CD14-positive monocyte (primary cell): ENCODE measurements around the gene URGCP. TPM values are rescaled to one million over a fixed set of nuclear protein-coding genes. Genes with fewer than 3 reads are reported as not detected.

ENCODE experiments used
- DNase-seq, 3 donors: peaks; one replicate each; pipeline ENCODE4 v3.0.0-alpha.2; 2011 to 2022
- H2AFZ ChIP-seq: 2 replicates; pipeline ENCODE4 v1.6.0; 2012; ENCODE audit warnings: mild to moderate bottlenecking, low read depth, low read length, inconsistent platforms; ENCODE audit not compliant: insufficient read depth, poor library complexity, severe bottlenecking
- H3K27ac ChIP-seq, 2 donors: 1 replicate in 1 of 2; 2 replicates in 1 of 2; pipeline ENCODE4 v1.5.1; 2012 to 2013; ENCODE audit warnings: low read length in 2 of 2, control low read depth in 1 of 2, inconsistent platforms in 1 of 2, low read depth in 1 of 2, mild to moderate bottlenecking in 1 of 2
- H3K27me3 ChIP-seq, 2 donors: one replicate each; pipeline versions ENCODE4 v1.6.0 to v1.6.1; 2011 to 2013; ENCODE audit warnings: low read length in 2 of 2; ENCODE audit not compliant: control insufficient read depth in 2 of 2, insufficient read depth in 2 of 2
- H3K36me3 ChIP-seq, 2 donors: replicated peaks in 1 of 2; 1 replicate in 1 of 2; 2 replicates in 1 of 2; pipeline versions ENCODE4 v1.5.1 to v1.6.1; 2012 to 2013; ENCODE audit warnings: low read length in 2 of 2, control low read depth in 1 of 2, inconsistent platforms in 1 of 2, mild to moderate bottlenecking in 1 of 2; ENCODE audit not compliant: insufficient read depth in 2 of 2, control insufficient read depth in 1 of 2
- H3K4me1 ChIP-seq, 2 donors: 1 replicate in 1 of 2; 2 replicates in 1 of 2; pipeline versions ENCODE4 v1.5.1 to v1.6.1; 2012 to 2013; ENCODE audit warnings: low read length in 2 of 2, control low read depth in 1 of 2, inconsistent platforms in 1 of 2, mild to moderate bottlenecking in 1 of 2, moderate library complexity in 1 of 2; ENCODE audit not compliant: insufficient read depth in 2 of 2, control insufficient read depth in 1 of 2
- H3K4me2 ChIP-seq: replicated peaks from 2 replicates; pipeline ENCODE3; 2012; ENCODE audit warnings: low read length, moderate library complexity, mild to moderate bottlenecking; ENCODE audit not compliant: poor library complexity, severe bottlenecking; ENCODE audit errors: extremely low read depth
- H3K4me3 ChIP-seq, 3 experiments: fragments of 200-600 bp in 1 of 3; sonication (generic) in 1 of 3; replicated peaks in 1 of 3; 1 replicate in 2 of 3; 2 replicates in 1 of 3; pipeline ENCODE4 v1.5.1; 2011 to 2013; ENCODE audit warnings: low read length in 3 of 3, mild to moderate bottlenecking in 3 of 3, control low read depth in 2 of 3, low read depth in 2 of 3, inconsistent platforms in 1 of 3, moderate library complexity in 1 of 3
- H3K79me2 ChIP-seq: 2 replicates; pipeline ENCODE4 v1.6.0; 2012; ENCODE audit warnings: mild to moderate bottlenecking, control low read depth, inconsistent platforms, low read length, moderate library complexity; ENCODE audit not compliant: insufficient read depth
- H3K9ac ChIP-seq: 2 replicates; pipeline ENCODE4 v1.6.0; 2017; ENCODE audit warnings: low read length, mild to moderate bottlenecking; ENCODE audit not compliant: insufficient read depth, poor library complexity, severe bottlenecking
- H3K9me3 ChIP-seq, 2 donors: replicated peaks in 1 of 2; 1 replicate in 1 of 2; 2 replicates in 1 of 2; pipeline versions ENCODE4 v1.5.1 to v1.6.1; 2012 to 2013; ENCODE audit warnings: low read length in 2 of 2, control low read depth in 1 of 2; ENCODE audit not compliant: control insufficient read depth in 1 of 2, insufficient read depth in 1 of 2
- H4K20me1 ChIP-seq: 2 replicates; pipeline ENCODE4 v1.6.0; 2012; ENCODE audit warnings: mild to moderate bottlenecking, low read length, control low read depth, moderate library complexity; ENCODE audit not compliant: insufficient read depth
- H3K27ac Mint-ChIP-seq, 7 donors: one replicate each; pipeline ENCODE4 v1.8.0; 2020; ENCODE audit warnings: mild to moderate bottlenecking in 7 of 7, mixed read lengths in 7 of 7, moderate library complexity in 6 of 7, inconsistent platforms in 2 of 7
- H3K27me3 Mint-ChIP-seq, 3 donors: one replicate each; pipeline ENCODE4 v1.8.0; 2021 to 2022; ENCODE audit warnings: low read depth in 3 of 3, mild to moderate bottlenecking in 3 of 3, mixed read lengths in 3 of 3, moderate library complexity in 3 of 3, inconsistent platforms in 1 of 3
- H3K36me3 Mint-ChIP-seq, 2 donors: one replicate each; pipeline ENCODE4 v1.8.0; 2020; ENCODE audit warnings: mixed read lengths in 2 of 2, inconsistent platforms in 1 of 2, mild to moderate bottlenecking in 1 of 2
- H3K4me1 Mint-ChIP-seq: one replicate; pipeline ENCODE4 v1.8.0; 2020; ENCODE audit warnings: mild to moderate bottlenecking, mixed read lengths
- H3K4me3 Mint-ChIP-seq, 2 donors: one replicate each; pipeline ENCODE4 v1.8.0; 2020; ENCODE audit warnings: mild to moderate bottlenecking in 2 of 2, mixed read lengths in 2 of 2, moderate library complexity in 1 of 2
- H3K9me3 Mint-ChIP-seq, 7 donors: one replicate each; pipeline ENCODE4 v1.8.0; 2020 to 2022; ENCODE audit warnings: mixed read lengths in 7 of 7, mild to moderate bottlenecking in 6 of 7, moderate library complexity in 6 of 7, inconsistent platforms in 2 of 7
- CTCF ChIP-seq: fragments of 200-600 bp; IDR thresholded peaks from one replicate; pipeline ENCODE4 v1.8.0; 2022; ENCODE audit warnings: antibody characterized with exemption, mild to moderate bottlenecking
- WGBS: methylation state at CpG from one replicate; pipeline ENCODE4 v1.1.5; 2013; ENCODE audit warnings: missing lambda C conversion rate; ENCODE audit not compliant: insufficient coverage; 5-methylcytosine and 5-hydroxymethylcytosine counted together
- intact Hi-C, 2 donors: fragments of 100-400 bp; cut with micrococcal nuclease; formaldehyde crosslinking; loops; one replicate each; pipeline versions ENCODE4 v1.15.0 to v1.15.1; 2023
- polyA plus RNA-seq, 3 donors: library from polyadenylated mRNA; depleted of rRNA in 1 of 3; unstranded in 2 of 3; stranded (reverse) in 1 of 3; fragments of 300-500 nt in 2 of 3; fragments of >200 nt in 1 of 3; fragmentation: Illumina TruSeq in 2 of 3; gene quantifications; 1 replicate in 2 of 3; 2 replicates in 1 of 3; pipeline ENCODE4 v1.2.3, GENCODE V29; 2012 to 2021

Gene URGCP
- polyA plus RNA-seq, 3 donors: 5.7 to 6.8 (median 5.9) TPM

- Mint-ChIP-seq H3K9me3 (no peaks in the 10 kb centered on the region), H3K27ac (peak overlapping the region in 2 of 7 donors; percentile 2 to 28), H3K36me3 (peaks cover 44 to 52% of the 10 kb centered on the region in 2 donors), H3K4me1 (peaks cover 7% of the 10 kb centered on the region), H3K4me3 (no peak overlapping the region), H3K27me3 (no peaks in the 10 kb centered on the region)
- Histone ChIP-seq H3K27me3 (no peaks in the 10 kb centered on the region), H3K27ac (no peak overlapping the region), H3K36me3 (peaks cover 16 to 53% of the 10 kb centered on the region in 2 donors), H3K9ac (no peak overlapping the region), H3K4me2 (no peak overlapping the region), H3K79me2 (peaks cover 4% of the 10 kb centered on the region), H3K4me3 (no peak overlapping the region), H3K9me3 (no peaks in the 10 kb centered on the region), H4K20me1 (peaks cover 3% of the 10 kb centered on the region), H2AFZ (no peak overlapping the region), H3K4me1 (peaks cover 0 to 2% of the 10 kb centered on the region in 2 donors)
- no peak for DNase-seq
- WGBS: no CpG with 5 or more reads among the region's 4 CpGs
- TF ChIP-seq CTCF: no peak
- intact Hi-C loops: no loop called here
These were observed 21.8 kb downstream of the URGCP start for GRCh38 chr7:43884617-43885016.

GRCh38 chr7:43884209-43884608 is 22.2 kb downstream of the URGCP start:
- no peaks in the 10 kb centered on the region for H3K27me3 Mint-ChIP-seq
- peaks cover 46 to 52% of the 10 kb centered on the region in 2 donors for H3K36me3 Mint-ChIP-seq
- H3K4me3 Mint-ChIP-seq: no peak overlapping the region
- DNase-seq: no peak
- Histone ChIP-seq H3K4me3 (no peak overlapping the region), H3K36me3 (peaks cover 20 to 57% of the 10 kb centered on the region in 2 donors), H4K20me1 (peaks cover 3% of the 10 kb centered on the region), H3K27ac (no peak overlapping the region), H3K4me2 (no peak overlapping the region), H2AFZ (no peak overlapping the region), H3K4me1 (no peaks in the 10 kb centered on the region), H3K79me2 (peaks cover 4% of the 10 kb centered on the region), H3K9me3 (no peaks in the 10 kb centered on the region), H3K9ac (no peak overlapping the region), H3K27me3 (no peaks in the 10 kb centered on the region)
- H3K27ac Mint-ChIP-seq: peak overlapping the region in 2 of 7 donors; percentile 2 to 12
- intact Hi-C loops: no loop called here
- WGBS: 88% methylated on average over 3 of the region's 4 CpGs
- no peak for TF ChIP-seq CTCF
- no peaks in the 10 kb centered on the region for H3K9me3 Mint-ChIP-seq
- H3K4me1 Mint-ChIP-seq: peaks cover 3% of the 10 kb centered on the region
